ENCODE measurements around the gene AAK1.

- TF ChIP-seq CTCF (IDR thresholded peaks at IDR 0.05) (no peak), POLR2AphosphoS5 (IDR thresholded peaks at IDR 0.05) (no peak)
Measured at GRCh38 chr2:69525261-69525660, 118.3 kb downstream of the AAK1 start.
